Kidney tubule cell (primary cell): ENCODE data around the gene SPEM3.
A peak's percentile ranks its signal among the peaks of the same experiment; 100 is the strongest.

Experiments
- DNase-seq: peaks from one replicate; pipeline ENCODE4 v3.0.0-alpha.2; 2018; ENCODE audit warnings: low spot score

Gene SPEM3

GRCh38 chr17:7421186-7421585 is 7.5 kb upstream of the SPEM3 start:
- no peak for DNase-seq

- DNase-seq: no peak
Measured at GRCh38 chr17:7423679-7424078, 5.0 kb upstream of the SPEM3 start.

DNA sequence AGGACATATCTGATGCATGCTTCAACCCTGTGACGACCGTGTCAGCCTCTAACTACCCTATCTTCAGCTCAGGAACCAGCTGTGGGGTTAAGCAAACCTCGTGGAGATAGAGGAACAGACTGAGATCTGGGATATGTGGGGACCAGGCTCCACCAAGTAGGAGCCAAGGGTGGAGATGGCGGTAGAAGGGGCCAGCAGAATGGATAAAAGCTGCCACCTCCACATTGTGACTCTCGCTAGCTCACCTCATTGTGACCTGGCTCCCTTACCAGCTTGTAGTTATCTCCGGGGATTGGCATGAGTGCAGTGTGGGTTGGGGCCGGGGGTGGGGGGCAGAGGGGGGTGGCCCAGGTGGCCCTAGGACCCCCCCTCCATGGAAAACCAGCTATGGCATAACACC is 3.3 kb upstream of the SPEM3 start, which contains the start of gene SPEM2:
TSS of gene SPEM2 (plus strand) at position 301 of the 400 bp plus-strand sequence. CDS start at position 374, 73 bp downstream.
- no peak for DNase-seq

DNA sequence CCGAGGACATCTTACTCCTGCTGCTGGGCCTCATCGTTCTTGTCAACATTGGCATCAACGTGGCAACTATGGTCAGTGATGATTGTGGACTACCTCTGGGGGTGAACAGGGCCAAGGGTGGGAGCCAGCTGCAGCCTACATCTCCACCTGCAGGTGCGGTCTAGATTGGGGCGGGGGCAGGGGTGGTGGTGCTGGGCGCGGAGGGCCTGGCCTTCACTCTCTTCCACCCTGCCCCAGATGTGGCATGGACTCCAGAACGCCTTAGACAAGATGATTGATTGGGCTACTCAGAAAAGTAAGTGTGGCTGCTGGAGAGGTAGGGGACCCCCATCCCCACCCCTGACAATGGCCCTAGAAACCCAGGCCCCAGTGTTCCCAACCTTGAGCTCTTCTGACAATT is 2.9 kb upstream of the SPEM3 start:
- no peak for DNase-seq

DNA sequence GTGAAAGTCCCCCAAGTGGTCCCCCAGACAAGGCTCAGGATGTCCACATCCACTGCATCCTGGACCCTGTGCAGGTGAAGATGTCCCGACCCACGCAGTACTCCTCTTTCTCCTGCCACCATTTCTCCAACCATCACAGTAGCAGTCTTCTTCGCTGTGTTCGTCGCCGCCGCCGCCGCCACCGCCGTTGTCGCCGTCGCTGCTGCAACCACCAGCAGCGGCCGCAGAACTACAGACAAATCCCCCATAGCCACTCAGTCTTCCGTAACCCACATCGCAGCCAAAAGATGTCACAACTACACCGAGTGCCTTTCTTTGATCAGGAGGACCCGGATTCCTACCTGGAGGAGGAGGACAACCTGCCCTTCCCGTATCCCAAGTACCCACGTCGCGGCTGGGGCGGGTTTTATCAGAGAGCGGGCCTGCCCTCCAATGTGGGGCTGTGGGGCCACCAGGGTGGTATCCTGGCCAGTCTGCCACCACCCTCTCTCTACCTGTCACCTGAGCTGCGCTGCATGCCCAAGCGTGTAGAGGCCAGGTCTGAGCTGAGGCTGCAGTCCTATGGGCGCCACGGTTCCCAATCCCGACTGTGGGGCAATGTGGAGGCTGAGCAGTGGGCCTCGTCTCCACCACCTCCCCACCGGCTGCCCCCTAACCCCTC is 2.3 kb upstream of the SPEM3 start:
- no peak for DNase-seq

DNA sequence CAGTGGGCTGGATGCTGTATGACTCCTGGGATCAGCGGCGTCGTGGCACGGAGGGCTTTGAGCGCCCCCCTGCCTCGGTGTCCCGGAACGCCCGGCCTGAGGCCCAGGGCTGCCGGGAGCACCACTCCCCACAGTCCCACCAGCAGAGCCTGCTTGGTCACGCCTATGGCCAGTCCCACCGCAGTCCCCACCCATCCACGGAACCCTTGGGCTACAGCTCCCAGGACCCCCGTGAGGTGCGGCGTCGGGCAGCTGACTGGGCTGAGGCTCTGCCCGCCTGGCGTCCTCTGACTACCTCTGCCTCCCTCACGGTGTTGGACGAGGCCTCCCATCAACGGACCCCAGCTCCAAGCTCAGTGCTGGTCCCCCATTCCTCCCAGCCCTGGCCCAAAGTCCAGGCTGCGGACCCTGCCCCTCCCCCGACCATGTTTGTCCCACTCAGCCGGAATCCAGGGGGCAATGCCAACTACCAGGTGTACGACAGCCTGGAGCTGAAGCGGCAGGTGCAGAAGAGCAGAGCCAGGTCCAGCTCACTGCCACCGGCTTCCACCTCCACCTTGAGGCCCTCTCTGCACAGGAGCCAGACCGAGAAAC is 1.7 kb upstream of the SPEM3 start:
- DNase-seq: no peak

GRCh38 chr17:7427549-7427948 is 1.1 kb upstream of the SPEM3 start:
- no peak for DNase-seq

GRCh38 chr17:7429722-7430121 is 1.1 kb downstream of the SPEM3 start:
- DNase-seq: no peak

- no peak for DNase-seq
Measured at GRCh38 chr17:7431231-7431630, 2.6 kb downstream of the SPEM3 start.

DNA sequence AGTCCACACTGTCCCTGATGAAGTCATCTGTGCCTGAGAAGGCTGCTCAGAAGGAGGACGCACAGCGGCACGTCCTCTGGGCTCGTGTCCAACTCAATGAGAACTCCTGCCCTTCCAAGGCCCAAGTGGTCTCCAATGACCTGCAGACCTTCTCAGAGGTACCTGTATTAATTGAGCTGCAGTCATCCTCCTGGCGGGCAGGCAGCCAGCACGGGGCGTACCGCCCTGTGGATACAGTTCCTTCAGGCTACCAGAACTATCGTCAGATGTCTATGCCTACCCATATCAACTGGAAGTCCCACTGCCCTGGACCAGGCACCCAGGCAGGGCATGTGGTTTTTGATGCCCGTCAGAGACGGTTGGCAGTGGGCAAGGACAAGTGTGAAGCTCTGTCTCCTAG is 3.6 kb downstream of the SPEM3 start:
- DNase-seq: no peak

- peak; percentile 63 for DNase-seq
Measured at GRCh38 chr17:7435676-7436555, 7.3 kb downstream of the SPEM3 start.

GRCh38 chr17:7436556-7437368 is 8.1 kb downstream of the SPEM3 start:
- DNase-seq: peak; percentile 91

DNA sequence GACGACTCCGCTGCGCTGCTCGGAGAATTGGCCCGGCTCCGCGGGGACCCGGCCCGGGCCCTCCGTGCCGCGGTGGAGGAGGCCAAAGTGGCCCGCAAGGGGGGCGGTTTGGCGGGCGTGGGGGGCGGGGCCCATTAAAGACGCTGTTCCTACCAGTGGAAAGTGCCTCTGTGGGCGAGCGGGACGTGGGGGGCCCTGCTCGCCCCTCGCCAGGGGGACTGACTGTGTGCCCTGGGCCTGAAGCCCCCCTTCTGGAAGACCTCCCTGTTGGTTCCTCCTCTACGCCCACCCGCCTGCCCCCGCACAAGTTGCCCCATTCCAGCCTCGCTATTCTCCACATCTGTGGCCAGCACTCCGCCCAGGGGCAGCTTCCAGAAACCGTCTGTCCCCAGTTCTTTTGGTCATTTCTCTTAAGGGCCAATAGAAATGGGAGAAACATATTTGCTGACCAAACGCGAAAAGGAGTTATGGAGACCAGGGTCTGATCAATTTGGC is 8.8 kb downstream of the SPEM3 start:
- DNase-seq: no peak

DNA sequence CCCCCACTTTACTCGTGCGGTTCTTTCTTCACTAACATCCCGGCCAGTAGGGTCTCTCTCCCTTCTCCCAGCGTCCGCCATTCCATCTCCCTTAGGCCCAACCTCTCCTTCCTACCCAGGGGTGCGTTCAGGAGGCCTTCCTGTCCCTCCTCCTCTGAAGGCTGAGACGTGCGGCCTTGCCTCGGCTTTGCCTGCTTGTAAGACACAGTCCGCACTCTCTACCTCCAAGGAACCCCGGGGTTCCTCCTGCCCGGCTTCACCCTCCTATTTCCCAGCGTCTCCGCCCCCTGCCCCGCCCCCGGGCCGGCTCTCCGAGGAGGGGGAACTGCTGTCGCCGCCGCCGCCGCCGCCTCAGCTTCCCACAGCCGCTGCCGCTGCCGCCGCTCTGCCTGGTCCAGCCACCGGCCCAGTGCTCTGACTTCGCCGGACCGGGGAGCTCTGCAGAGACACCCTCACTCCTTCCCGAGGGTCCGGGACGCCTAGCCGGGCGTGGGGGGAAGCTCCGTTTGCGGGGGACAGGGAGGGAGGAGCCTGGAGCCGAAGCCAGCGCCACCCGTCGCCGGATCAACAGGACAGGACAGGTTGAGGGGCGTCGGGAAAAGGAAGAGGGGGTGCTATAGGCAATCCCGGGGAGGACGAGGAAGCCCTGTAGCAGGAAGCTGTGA is 9.4 kb downstream of the SPEM3 start:
- peak; percentile 52 for DNase-seq

DNA sequence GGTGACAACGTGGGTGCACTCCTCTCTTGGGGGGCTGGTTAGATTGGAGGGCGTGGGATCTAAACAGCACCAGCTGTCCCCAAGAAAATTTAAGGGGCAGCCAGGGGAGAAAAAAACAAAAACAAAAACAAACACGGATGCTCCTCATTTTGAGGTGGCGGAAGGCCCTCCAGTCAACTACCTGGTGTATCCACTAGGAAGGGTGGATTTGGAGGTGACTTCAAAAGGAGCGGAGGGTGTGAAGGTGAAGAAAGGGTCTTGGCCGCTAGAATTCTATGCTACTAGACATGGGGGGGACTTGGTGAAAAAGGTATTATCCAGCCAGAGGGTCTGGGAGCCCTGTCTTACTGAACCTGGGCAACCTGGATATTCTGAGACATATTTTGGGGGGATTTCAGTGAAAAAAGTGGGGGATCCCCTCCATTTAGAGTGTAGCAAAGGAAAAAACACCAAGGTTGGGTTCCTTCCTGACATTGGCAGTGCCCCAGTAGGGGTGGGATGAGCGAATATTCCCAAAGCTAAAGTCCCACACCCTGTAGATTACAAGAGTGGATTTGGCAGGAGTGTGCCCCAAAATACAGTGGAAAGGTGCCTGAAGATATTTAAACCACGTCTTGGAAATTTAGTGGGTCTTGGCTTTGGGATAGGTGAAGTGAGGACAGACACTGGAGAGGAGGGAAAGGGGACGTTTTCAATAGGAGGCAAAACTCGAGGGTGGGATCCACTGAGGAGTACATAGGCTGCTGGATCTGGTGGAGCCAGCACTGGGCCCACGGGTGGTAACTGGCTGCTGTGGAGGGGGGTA is 10.2 kb downstream of the SPEM3 start:
- DNase-seq: no peak

- DNase-seq: peak; percentile 18
Measured at GRCh38 chr17:7439462-7440112, 10.9 kb downstream of the SPEM3 start, which contains the start of gene FGF11. TSS of gene FGF11 (plus strand) at chr17:7439512. CDS start at chr17:7439621, 109 bp downstream.

GRCh38 chr17:7440113-7440833 is 11.6 kb downstream of the SPEM3 start:
- DNase-seq: peak; percentile 70

DNA sequence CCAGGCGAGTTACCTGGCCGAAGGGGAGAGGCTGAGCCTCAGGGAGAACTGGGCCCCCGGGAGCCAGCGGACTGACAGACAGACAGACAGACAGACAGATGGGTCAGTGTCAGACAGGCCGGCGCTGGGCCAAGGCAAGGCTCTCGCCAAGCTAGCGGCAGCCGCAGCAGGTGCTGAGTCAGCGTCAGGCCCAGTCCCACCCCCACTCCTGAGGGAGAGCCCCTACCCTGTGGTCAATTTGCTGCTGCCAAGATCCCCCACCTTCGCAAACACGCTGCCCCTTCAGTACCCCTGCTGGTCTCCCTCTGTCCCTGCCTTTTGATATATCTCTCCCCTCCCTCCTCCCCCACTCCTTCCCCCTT is 12.2 kb downstream of the SPEM3 start:
- DNase-seq: peak; percentile 68

- no peak for DNase-seq
Measured at GRCh38 chr17:7441266-7441665, 12.6 kb downstream of the SPEM3 start.
